HuH-7.5 (cell line): ENCODE data around the gene TMEM106B.

ENCODE experiments used
- DNase-seq: peaks from one replicate; pipeline ENCODE4 v3.0.0; 2011; ENCODE audit warnings: low spot score

The TMEM106B gene

GRCh38 chr7:12228024-12228423, 16.9 kb downstream of the TMEM106B start:
- DNase-seq = no peak

DNA sequence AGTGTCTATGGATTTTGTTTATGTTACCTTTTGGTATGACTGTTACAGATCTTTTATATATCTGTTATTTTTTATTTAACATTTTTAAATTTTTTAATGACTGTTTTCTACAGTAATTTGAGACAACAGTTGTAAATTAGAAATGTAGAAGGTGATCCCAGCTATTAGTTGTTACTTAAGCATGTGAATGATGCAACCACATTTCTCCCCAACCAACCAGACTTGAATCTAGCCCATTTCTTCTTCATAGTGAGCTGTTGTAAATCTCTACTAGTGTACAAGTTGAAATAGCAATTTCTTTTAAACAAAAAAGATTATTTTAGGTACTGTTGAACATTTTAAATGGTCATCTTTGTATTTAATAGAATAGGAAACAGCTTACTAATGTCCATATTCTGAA, 18.0 kb downstream of the TMEM106B start:
- no peak for DNase-seq

DNA sequence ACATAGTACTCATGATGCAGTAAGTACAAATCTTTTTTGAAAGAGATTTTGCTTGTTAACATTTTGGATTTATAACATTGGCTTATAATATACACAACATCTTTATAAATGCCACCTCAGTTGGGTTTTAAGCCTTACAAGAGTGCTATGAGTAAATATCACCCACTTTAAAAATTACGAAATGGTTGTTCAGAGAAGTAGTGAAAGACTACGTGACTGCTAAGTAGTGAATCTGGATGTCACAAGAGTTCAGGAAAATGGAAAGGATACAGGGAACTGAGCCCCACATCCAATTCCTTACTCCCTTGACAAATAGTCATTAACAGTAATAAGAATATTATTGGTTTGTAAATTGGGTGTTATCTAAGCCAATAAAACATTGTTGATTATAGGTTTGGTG, 20.0 kb downstream of the TMEM106B start:
- DNase-seq = no peak

DNA sequence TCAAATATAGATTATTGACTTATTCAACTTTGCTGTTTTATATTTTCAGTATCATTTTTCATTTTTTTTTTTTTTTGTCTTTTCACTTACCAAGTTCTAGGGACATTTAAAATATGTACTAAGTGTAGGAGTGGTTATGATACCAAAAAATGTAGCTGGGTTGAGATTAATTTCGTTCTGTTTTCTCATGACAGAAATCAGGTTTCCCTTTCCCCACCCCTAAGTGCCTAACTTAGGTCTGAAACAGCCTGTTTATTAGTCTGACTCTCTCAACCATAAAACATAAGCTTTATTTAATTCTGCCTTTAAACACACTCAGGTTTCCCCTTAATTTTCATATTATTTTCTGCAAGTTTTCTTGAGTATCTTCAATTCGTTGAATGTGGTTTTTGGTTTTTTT, 22.1 kb downstream of the TMEM106B start:
- no peak for DNase-seq

GRCh38 chr7:12234334-12234865, 23.3 kb downstream of the TMEM106B start:
- no peak for DNase-seq

DNA sequence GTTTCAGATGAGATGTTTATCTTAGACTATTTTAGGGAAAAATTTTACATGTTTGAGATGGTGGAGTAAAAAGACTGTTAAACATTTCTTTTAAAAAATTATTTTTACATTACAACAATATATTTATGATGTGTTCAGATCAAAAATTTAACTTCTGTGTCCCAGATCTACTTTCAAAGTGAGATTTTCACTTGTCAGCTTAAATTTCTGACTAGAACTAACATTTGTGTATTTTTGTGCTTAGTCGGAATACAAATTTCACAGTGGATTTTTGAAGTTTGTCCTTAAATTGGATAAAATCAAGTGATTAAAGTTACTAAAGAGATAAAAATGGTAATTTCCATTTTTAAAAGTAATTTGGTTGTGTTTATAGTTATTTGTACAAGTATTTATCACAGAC, 24.9 kb downstream of the TMEM106B start:
- DNase-seq = no peak

DNA sequence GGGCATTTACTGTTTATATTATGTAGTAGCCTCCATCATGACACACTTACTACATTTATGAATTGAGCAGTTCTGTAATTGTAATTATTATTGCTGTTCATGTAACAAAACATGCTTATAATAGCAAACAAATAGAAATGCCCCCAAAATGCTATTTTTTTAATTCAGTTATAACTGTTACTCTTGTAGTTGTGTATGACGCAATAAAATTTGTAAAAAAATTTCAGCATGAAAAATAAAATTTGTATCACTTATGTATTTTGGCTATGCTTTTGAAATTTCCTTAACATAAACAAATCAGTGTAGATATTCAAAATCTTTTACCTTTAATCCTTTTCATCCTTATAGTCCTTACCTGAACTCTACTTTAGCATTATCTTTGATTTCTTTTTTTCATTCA, 25.9 kb downstream of the TMEM106B start:
- DNase-seq = no peak

DNA sequence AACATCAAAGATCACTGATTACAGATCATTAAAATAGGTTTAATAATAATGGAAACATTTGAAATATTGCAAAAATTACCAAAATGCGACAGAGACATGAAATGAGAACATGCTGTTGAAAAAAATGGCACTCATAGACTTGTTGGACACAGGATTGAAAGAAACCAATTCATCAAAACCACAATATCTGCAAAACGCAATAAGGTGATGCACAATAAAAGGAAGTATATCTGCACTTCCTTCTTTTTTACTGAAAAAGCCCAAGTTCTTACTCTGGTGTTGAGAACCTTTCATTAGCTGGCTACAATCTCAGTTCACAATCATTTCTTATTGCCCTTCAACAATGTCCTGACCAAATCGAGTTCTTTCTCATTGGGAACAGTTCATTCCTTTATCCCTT, 28.7 kb downstream of the TMEM106B start:
- no peak for DNase-seq

DNA sequence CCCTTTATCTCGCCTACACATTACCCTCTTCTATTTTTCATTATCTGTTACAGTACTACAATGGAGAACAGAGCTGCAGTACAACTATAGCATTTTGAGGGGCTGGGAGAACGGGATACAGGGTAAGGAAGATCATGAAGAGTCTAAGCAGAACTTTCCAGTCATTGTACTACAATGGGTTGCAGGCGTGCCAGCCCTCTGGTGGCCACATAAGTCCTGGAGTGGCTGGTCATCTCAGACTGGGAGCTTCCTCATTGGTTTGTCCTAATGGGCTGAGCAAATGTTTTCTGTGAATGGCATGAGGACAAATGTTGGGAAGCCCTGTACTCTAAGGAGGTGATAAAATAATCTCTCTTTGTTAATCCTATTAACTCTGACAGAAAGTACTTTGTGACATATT, 33.0 kb downstream of the TMEM106B start:
- DNase-seq = peak; percentile 7

GRCh38 chr7:12244694-12245093, 33.6 kb downstream of the TMEM106B start:
- DNase-seq = no peak

DNA sequence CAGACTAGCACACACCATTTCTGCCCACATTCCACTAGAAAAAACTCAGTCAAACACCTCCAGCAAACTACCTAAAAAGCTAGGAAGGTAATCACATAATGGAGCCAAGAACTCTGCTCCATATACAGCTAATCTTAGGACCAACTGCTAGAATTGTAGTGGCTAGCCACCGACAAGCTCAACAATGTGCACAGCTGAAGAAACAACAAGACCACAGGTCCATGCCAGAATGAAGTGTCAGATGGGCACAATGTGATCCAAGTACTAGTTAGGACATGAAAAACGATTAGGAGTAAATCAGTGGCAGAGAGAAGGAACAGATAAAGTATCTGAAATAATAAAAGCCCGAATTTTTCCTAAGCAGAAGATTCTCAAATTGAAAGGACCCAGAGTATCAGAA, 38.6 kb downstream of the TMEM106B start:
- no peak for DNase-seq

- DNase-seq = no peak
Observed at GRCh38 chr7:12250232-12250631, 39.1 kb downstream of the TMEM106B start.

DNA sequence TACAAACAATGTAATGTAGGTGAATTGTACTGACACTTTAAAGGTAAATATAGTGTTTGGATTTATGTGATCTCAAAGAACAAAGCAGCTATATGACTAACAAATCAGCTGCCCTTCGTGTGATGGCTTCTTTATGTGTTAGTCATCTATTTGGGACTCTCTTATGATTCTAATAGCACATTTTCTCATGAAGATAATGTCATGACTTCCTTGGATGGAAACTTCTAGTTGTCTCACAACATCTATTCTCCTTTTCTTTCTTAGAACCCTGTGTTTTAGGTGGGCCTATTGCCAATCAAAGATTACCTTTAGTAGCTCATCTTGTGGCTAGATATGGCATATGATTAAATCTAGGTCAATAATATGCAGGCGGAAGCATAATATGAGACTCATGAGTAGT, 45.0 kb downstream of the TMEM106B start:
- DNase-seq = no peak

DNA sequence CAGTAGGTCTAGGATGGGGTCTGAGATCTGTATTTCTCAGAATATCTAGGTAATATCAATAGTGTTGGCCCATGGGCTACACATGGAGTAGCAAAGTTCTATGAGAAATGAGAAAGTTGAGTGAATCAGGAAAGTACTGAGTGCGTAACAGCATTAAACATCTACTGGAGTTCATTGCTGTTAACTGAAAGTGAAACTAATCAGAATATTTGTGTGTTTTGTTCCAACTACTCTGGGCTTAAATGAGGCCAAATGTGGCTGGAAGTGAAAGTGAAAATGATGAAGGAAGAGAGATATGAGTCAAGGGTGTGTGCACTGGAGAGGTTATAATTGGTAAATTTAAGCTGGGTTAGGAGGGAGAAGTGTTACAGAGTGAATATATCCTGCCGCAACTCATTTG, 46.5 kb downstream of the TMEM106B start:
- DNase-seq = no peak

DNA sequence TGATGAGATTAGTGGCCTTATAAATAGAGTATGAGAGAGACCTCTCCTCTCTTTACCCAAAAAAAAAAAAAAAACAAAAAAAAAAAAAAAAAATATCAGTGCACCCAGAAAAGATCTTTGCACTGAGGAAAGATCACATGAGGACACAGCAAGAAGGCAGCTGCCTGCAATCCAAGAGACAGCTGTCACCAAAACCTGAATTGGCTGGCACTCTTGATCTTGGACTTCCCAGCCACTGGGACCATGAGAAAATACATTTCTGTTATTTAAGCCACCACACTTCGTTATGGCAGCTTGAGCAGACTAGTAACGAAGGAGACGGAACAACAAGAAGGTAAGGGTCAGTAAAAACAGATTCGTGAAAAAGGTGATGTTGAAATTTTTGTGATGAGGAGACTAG, 47.0 kb downstream of the TMEM106B start:
- no peak for DNase-seq

DNA sequence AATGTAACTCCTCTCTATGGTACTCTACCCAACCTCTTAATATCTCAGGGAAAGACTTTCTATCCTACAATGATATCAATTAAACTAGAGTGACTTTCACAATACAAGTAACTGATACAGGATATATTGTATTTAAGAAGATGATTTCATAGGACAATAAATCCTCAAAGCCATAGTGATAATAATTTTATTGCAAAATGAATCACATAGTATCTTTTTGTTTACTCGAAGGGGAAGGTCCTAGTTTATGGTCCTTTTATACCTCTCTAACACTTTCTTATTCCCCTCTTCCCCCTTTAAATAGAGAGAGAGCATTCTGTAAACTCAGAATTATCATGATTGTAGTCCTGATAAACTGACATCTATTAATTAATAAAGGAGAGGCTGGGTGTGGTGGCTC, 56.4 kb downstream of the TMEM106B start:
- no peak for DNase-seq

GRCh38 chr7:12269100-12269895, 58.2 kb downstream of the TMEM106B start:
- no peak for DNase-seq

DNA sequence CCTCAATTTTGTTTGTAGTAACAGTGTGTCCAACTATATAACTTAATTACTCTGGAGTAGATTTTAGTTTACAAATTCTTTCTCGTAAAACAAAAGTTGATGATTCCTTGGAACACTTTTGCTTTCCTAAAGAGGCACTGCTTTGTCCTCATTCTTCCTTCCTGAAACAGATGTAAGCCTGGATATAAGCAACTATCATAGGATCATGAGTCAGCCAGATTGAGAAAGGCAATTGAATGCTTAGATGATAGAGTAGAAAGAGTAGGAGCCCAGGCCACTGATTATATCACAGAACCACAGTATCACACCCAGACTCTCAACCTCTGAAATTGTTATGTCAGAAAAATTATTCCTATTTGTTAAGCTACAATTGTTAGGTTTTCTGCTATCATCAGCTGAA, 69.9 kb downstream of the TMEM106B start:
- no peak for DNase-seq

- no peak for DNase-seq
Observed at GRCh38 chr7:12287901-12288300, 76.8 kb downstream of the TMEM106B start.

DNA sequence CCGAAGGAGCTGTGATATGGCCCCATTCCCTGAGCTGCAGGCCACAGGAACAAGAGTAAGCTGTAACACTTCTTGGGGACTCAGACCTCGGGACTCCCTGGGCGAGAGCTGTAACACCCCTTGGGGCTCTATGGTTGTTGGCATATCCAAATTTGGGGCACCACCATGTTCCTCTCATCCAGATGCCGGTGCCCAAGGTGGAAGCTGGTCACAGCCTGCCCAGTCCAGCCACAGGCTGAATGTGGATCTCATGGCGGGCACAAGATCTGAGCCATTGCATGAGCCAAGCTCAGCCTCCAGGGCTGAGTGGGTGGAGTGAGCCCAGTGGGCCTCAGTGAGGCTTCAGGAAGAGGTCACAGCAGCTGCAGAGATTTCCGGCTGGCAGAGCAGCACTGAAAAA, 78.9 kb downstream of the TMEM106B start:
- no peak for DNase-seq

- DNase-seq = no peak
Observed at GRCh38 chr7:12290761-12291160, 79.7 kb downstream of the TMEM106B start.

GRCh38 chr7:12291870-12292269, 80.8 kb downstream of the TMEM106B start:
- no peak for DNase-seq
